ENCODE measurements around the gene CARD10. TPM values are rescaled to one million over a fixed set of nuclear protein-coding genes. Genes with fewer than 3 reads are reported as not detected.

CARD10 gene
- total RNA-seq, 1 donor from 2014 or later, result 1.5 TPM

GRCh38 chr22:37522482-37522881, 3.3 kb upstream of the CARD10 start:
- Mint-ChIP-seq H3K36me3 (peaks cover 4% of the 10 kb centered on the region), H3K9me3 (peaks cover 4% of the 10 kb centered on the region), H3K4me1 (peaks cover 21% of the 10 kb centered on the region), H3K4me3 (no peak overlapping the region), H3K27ac (no peak overlapping the region), H3K27me3 (ENCODE audit: insufficient read depth, low read depth) (peaks cover 23% of the 10 kb centered on the region)
- peaks cover 7% of the 10 kb centered on the region for H3F3A ChIP-seq (ENCODE audit: low read depth)
- no peak overlapping the region for H3K4me2 ChIP-seq
- no peaks in the 10 kb centered on the region for H3K36me3 ChIP-seq
- no peak overlapping the region for H3K4me3 ChIP-seq
- H3K4me1 ChIP-seq, result no peaks in the 10 kb centered on the region
- H4K20me1 ChIP-seq (ENCODE audit: low read depth), result no peaks in the 10 kb centered on the region
- H2AFZ ChIP-seq (replicated peaks), result no peak overlapping the region
- H3K27ac ChIP-seq, result no peak overlapping the region
- H3K79me2 ChIP-seq (ENCODE audit: low read depth), result no peaks in the 10 kb centered on the region
- peaks cover 62% of the 10 kb centered on the region for H3K27me3 ChIP-seq
- DNase-seq (ENCODE audit: low spot score), result no peak
- TF ChIP-seq CTCF (IDR thresholded peaks at IDR 0.05), result no peak
- TF ChIP-seq EZH2phosphoT487 (IDR thresholded peaks at IDR 0.05), result no peak
- TF ChIP-seq EZH2 (IDR thresholded peaks at IDR 0.05), result no peak
- no peak overlapping the region for H3K9ac ChIP-seq
- H3K9me3 ChIP-seq (ENCODE audit: low read depth), result no peaks in the 10 kb centered on the region

- H3K36me3 Mint-ChIP-seq, result peaks cover 4% of the 10 kb centered on the region
- Histone ChIP-seq H3K4me3 (no peak overlapping the region), H3K9ac (no peak overlapping the region), H3F3A (ENCODE audit: low read depth) (peaks cover 7% of the 10 kb centered on the region), H3K36me3 (no peaks in the 10 kb centered on the region), H3K27ac (no peak overlapping the region), H3K4me1 (no peaks in the 10 kb centered on the region), H4K20me1 (ENCODE audit: low read depth) (no peaks in the 10 kb centered on the region), H3K27me3 (peaks cover 69% of the 10 kb centered on the region), H3K9me3 (ENCODE audit: low read depth) (no peaks in the 10 kb centered on the region), H3K79me2 (ENCODE audit: low read depth) (no peaks in the 10 kb centered on the region), H2AFZ (replicated peaks) (no peak overlapping the region), H3K4me2 (no peak overlapping the region)
- peaks cover 27% of the 10 kb centered on the region for H3K27me3 Mint-ChIP-seq (ENCODE audit: insufficient read depth, low read depth)
- no peak for DNase-seq (ENCODE audit: low spot score)
- H3K4me3 Mint-ChIP-seq, result peak overlapping the region; percentile 52
- no peak overlapping the region for H3K27ac Mint-ChIP-seq
- H3K9me3 Mint-ChIP-seq, result peaks cover 4% of the 10 kb centered on the region
- peaks cover 21% of the 10 kb centered on the region for H3K4me1 Mint-ChIP-seq
- TF ChIP-seq CTCF (IDR thresholded peaks at IDR 0.05), result no peak
- no peak for TF ChIP-seq EZH2 (IDR thresholded peaks at IDR 0.05)
- TF ChIP-seq EZH2phosphoT487 (IDR thresholded peaks at IDR 0.05), result no peak
Observed at GRCh38 chr22:37521236-37521739, 2.1 kb upstream of the CARD10 start.

- H3K36me3 Mint-ChIP-seq, result peaks cover 4% of the 10 kb centered on the region
- no peaks in the 10 kb centered on the region for H4K20me1 ChIP-seq (ENCODE audit: low read depth)
- peaks cover 4% of the 10 kb centered on the region for H3K9me3 Mint-ChIP-seq
- no peaks in the 10 kb centered on the region for H3K79me2 ChIP-seq (ENCODE audit: low read depth)
- H3K4me3 ChIP-seq, result no peak overlapping the region
- H3K36me3 ChIP-seq, result no peaks in the 10 kb centered on the region
- no peak overlapping the region for H3K4me2 ChIP-seq
- DNase-seq (ENCODE audit: low spot score), result no peak
- H3K27ac Mint-ChIP-seq, result no peak overlapping the region
- TF ChIP-seq EZH2 (IDR thresholded peaks at IDR 0.05) (no peak), EZH2phosphoT487 (IDR thresholded peaks at IDR 0.05) (no peak), CTCF (IDR thresholded peaks at IDR 0.05) (no peak)
- peaks cover 25% of the 10 kb centered on the region for H3K27me3 Mint-ChIP-seq (ENCODE audit: insufficient read depth, low read depth)
- no peak overlapping the region for H2AFZ ChIP-seq (replicated peaks)
- H3K9ac ChIP-seq, result no peak overlapping the region
- peaks cover 7% of the 10 kb centered on the region for H3F3A ChIP-seq (ENCODE audit: low read depth)
- H3K27me3 ChIP-seq, result peaks cover 69% of the 10 kb centered on the region
- H3K9me3 ChIP-seq (ENCODE audit: low read depth), result no peaks in the 10 kb centered on the region
- no peak overlapping the region for H3K27ac ChIP-seq
- H3K4me1 Mint-ChIP-seq, result peaks cover 21% of the 10 kb centered on the region
- H3K4me3 Mint-ChIP-seq, result peak overlapping the region; percentile 76
- H3K4me1 ChIP-seq, result no peaks in the 10 kb centered on the region
Observed at GRCh38 chr22:37520776-37521191, 1.6 kb upstream of the CARD10 start.

Measured in neural progenitor cell (in vitro differentiated cells).